ENCODE results near the gene TMEM125.

The TMEM125 gene

DNA sequence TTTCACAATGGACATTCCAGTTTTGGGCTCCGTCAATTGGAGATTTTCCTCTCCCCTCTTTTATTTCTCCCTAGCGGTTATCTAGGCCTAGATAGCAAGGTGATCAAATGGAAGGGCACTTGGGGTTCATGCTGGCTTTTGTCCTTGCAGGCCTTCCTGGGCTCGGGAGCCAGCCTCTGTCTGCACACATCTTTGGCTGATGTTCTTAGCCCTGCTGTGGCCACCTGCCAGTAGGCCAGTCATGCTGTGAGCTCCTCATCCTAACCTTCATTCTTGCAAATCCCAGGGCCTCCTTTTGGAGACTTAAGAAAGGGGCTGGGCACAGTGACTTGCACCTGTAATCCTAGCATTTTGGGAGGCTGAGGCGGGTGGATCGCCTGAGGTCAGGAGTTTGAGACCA is 44.5 kb downstream of the TMEM125 start:
- no peak for DNase-seq

- no peak for DNase-seq
Measured at GRCh38 chr1:43315481-43315880, 45.7 kb downstream of the TMEM125 start.

DNA sequence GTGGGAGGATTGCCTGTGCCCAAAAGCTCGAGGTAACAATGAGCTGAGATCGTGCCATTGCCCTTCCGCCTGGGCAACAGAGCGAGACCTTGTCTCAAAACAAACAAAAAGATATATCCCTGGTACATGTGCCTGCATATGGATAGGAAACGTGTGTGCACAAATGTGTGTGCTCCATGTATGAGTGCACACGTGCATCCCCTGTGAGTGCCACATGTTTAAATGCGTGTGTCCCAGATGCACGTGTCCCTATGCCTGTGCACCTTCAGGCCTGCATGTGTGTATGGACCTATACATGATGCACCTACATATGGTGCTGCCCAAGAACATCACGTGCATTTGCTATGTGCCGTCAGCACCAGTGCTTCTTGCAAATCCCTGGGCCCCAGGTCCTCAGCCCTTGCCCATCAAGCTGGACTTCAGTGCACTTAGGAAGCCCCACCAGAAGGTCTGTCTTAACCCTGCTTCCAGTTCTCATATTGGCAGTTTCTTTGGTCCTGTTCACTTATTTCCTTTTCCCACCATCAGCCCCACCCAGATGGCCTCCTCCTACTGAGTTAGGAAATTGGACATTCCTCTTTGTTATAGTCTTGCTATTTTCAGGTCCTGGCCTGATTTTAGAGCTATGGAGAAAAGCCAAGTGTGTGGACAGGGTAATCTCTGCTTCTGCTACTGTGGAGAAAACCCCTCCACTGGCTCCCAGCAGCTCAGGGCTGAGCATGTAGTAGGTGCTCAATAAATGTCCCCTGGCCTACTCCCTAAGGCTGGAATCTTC is 46.4 kb downstream of the TMEM125 start:
- no peak for DNase-seq

GRCh38 chr1:43316738-43317520 is 47.1 kb downstream of the TMEM125 start:
- no peak for DNase-seq

DNA sequence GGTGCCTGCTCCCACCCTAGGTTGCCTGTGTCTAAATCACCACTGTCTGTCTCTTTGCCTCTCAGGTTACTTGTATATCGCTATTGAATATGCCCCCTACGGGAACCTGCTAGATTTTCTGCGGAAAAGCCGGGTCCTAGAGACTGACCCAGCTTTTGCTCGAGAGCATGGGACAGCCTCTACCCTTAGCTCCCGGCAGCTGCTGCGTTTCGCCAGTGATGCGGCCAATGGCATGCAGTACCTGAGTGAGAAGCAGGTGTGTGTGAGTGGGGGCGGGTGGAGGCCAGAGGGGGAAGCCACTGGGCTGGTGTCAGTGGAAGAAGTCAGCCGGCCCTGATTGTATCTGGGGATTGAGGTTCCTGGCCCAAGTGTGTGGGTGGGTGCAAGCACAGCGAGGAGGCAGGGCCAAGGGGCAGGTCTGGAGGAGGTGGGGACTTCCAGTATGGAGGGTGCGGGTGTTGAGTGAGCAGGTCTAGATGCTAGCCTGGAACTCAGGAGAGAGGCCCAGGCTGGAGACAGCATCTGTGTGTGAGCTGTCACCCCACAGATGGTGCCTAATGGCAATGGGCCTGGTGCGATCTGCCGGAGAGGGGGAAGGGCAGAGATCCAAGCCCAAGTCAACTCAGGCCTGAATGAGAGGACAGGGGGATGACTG is 48.2 kb downstream of the TMEM125 start:
- DNase-seq: no peak

DNA sequence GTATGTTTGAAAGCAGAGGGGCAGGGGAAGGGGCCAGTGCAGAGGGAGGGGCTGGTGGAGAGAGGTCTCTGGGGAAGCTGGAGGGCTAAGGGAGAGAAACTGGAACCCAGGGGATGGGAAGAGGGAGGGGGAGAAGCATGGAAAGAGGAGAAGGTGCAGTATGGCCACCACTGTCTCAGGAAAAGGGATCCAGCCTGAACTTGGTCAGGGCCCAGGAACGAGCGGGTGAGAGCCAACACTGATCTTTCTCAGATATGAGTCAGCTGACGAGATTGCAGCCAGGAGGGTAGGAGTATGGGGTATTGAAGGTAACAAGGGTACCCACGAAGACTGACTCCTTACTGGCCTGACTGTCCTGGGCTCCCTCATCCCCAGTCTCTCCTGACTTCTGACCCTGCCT is 49.0 kb downstream of the TMEM125 start:
- no peak for DNase-seq

- DNase-seq: no peak
Measured at GRCh38 chr1:43319288-43319687, 49.5 kb downstream of the TMEM125 start.

DNA sequence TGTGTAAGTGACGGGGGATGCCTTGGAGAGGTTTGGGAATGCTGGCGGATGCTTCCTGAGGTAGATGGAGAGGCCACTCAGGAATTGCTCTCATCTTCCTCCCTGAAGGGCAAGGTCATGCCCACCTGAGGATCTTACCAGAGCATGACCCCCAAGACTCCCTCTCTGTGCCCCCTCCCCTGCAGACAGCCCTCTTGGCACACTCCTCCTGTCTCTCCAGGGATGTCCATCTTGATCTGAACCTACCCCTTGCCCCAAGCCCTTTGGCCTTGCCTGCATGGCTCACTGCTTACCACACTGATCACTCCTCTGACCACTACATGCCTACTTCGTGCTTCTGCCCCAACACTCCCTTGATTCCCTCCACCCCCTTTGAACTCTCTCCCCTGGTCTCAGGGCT is 50.0 kb downstream of the TMEM125 start:
- DNase-seq: no peak

DNA sequence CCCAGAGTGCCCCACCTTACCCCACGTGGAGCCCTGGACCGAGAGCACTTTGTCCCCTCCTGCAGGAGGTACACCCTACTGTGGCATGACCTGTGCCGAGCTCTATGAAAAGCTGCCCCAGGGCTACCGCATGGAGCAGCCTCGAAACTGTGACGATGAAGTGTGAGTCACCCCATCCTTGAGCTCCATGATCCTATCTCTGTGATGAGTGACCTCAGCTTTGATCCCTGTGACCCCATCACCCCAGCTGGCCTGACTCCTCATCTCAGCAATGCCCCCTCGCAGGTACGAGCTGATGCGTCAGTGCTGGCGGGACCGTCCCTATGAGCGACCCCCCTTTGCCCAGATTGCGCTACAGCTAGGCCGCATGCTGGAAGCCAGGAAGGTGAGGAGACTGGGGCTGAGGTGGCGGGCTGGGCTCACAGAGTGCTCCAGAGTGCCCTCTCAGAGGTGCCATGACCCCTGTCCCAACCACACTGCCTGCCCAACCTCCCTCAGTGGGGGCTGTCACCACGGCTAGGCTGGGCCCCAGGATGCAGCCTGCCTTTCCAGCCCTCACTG is 51.6 kb downstream of the TMEM125 start:
- no peak for DNase-seq

GRCh38 chr1:43322506-43322905 is 52.7 kb downstream of the TMEM125 start:
- no peak for DNase-seq
